SK-N-SH treated with all-trans-retinoic acid at 6 μM for 48 hours (cell line): ENCODE results near the gene BARHL2.

Experiments
- ARNTL ChIP-seq: fragments of 450-650 bp; formaldehyde crosslinking; IDR thresholded peaks from 2 replicates; pipeline ENCODE4 v1.5.0; 2020; ENCODE audit warnings: low read depth, mild to moderate bottlenecking, moderate library complexity, borderline replicate concordance
- BACH2 ChIP-seq: fragments of 250-450 bp; sonication (Bioruptor Pico); IDR thresholded peaks from 2 replicates; pipeline ENCODE4 v1.9.0; 2021; ENCODE audit warnings: mild to moderate bottlenecking, borderline replicate concordance
- CSRNP3 ChIP-seq: fragments of 250-450 bp; sonication (Bioruptor Pico); IDR thresholded peaks from 2 replicates; pipeline ENCODE4 v1.5.1; 2021; ENCODE audit warnings: mild to moderate bottlenecking, moderate library complexity
- ESRRG ChIP-seq: fragments of 250-450 bp; sonication (Bioruptor Pico); IDR thresholded peaks from 2 replicates; pipeline ENCODE4 v1.6.1; 2021; ENCODE audit warnings: mild to moderate bottlenecking
- PATZ1 ChIP-seq: fragments of 250-450 bp; sonication (Bioruptor Pico); IDR thresholded peaks from 2 replicates; pipeline ENCODE4 v1.8.0; 2020; ENCODE audit warnings: mild to moderate bottlenecking, moderate library complexity, borderline replicate concordance
- POU6F1 ChIP-seq: fragments of 250-450 bp; sonication (Bioruptor Pico); IDR thresholded peaks from 2 replicates; pipeline ENCODE4 v1.8.0; 2021; ENCODE audit warnings: low read depth, mild to moderate bottlenecking, moderate library complexity, borderline replicate concordance
- RARB ChIP-seq: fragments of 250-450 bp; sonication (Bioruptor Pico); IDR thresholded peaks from 2 replicates; pipeline ENCODE4 v1.8.0; 2021; ENCODE audit warnings: mild to moderate bottlenecking, moderate library complexity
- ZC3H10 ChIP-seq: fragments of 250-450 bp; sonication (Bioruptor Pico); IDR thresholded peaks from 2 replicates; pipeline ENCODE4 v1.5.1; 2021; ENCODE audit warnings: mild to moderate bottlenecking, moderate library complexity
- ZFP30 ChIP-seq: fragments of 450-650 bp; formaldehyde crosslinking; IDR thresholded peaks from 2 replicates; pipeline ENCODE4 v1.5.0; 2022; ENCODE audit warnings: mild to moderate bottlenecking, moderate library complexity
- ZNF70 ChIP-seq: fragments of 450-650 bp; formaldehyde crosslinking; IDR thresholded peaks from 2 replicates; pipeline ENCODE4 v1.5.0; 2020; ENCODE audit warnings: mild to moderate bottlenecking, moderate library complexity

- TF ChIP-seq RARB (CRISPR knock-in tag) (no peak), CSRNP3 (CRISPR knock-in tag) (no peak), ZFP30 (CRISPR knock-in tag) (no peak), PATZ1 (CRISPR knock-in tag) (no peak), ARNTL (CRISPR knock-in tag) (no peak), POU6F1 (CRISPR knock-in tag) (no peak), ESRRG (CRISPR knock-in tag) (no peak), BACH2 (CRISPR knock-in tag) (no peak), ZC3H10 (no peak), ZNF70 (no peak)
Observed at GRCh38 chr1:90725657-90726424, 8.7 kb upstream of the BARHL2 start.
